ENCODE results near the gene TTLL5. TPM values are rescaled to one million over a fixed set of nuclear protein-coding genes. Genes with fewer than 3 reads are reported as not detected.
A peak's percentile ranks its signal among the peaks of the same experiment; 100 is the strongest.

Gene TTLL5
- total RNA-seq, 3 donors from 2014 or later, result 21.9 to 66.6 (median 35.7) TPM

DNA sequence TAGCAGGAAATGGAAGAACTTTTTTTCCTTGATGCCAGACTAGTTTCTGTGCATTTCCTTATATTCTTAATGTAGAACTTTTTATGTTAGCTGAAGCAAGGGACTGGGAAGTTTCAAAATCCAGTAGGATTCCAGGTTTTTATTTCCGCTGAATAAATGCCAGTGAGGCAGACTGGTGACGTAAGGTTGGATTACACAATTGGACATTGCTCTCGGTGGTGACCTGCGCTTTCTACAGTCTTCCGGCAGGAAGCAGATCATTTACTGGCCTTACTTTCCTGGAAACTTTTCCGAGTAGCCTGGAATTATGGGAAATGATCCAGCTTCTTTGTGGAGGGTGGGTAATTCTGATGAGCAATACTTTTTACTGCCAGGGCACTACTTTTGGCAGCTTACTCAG is 328.1 kb downstream of the TTLL5 start:
- H3K27ac ChIP-seq, result peak overlapping the region; percentile 37 to 87
- TF ChIP-seq, protein P1, sequence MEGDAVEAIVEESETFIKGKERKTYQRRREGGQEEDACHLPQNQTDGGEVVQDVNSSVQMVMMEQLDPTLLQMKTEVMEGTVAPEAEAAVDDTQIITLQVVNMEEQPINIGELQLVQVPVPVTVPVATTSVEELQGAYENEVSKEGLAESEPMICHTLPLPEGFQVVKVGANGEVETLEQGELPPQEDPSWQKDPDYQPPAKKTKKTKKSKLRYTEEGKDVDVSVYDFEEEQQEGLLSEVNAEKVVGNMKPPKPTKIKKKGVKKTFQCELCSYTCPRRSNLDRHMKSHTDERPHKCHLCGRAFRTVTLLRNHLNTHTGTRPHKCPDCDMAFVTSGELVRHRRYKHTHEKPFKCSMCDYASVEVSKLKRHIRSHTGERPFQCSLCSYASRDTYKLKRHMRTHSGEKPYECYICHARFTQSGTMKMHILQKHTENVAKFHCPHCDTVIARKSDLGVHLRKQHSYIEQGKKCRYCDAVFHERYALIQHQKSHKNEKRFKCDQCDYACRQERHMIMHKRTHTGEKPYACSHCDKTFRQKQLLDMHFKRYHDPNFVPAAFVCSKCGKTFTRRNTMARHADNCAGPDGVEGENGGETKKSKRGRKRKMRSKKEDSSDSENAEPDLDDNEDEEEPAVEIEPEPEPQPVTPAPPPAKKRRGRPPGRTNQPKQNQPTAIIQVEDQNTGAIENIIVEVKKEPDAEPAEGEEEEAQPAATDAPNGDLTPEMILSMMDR (IDR thresholded peaks at IDR 0.05), result no peak
- TF ChIP-seq POLR2AphosphoS5 (IDR thresholded peaks at IDR 0.05) (peak in 2 of 3 donors; percentile 50 to 82), POLR2A (IDR thresholded peaks at IDR 0.05) (no peak)
- no peak overlapping the region for H3K4me3 ChIP-seq
- DNase-seq (ENCODE audit: low spot score in 2 of 2), result no peak
- no peaks in the 10 kb centered on the region for H3K27me3 ChIP-seq
- H3K4me1 ChIP-seq, result peaks cover 0 to 3% of the 10 kb centered on the region in 2 donors
- H3K36me3 ChIP-seq, result no peaks in the 10 kb centered on the region
- intact Hi-C loops (cut with DNase I; ENCODE audit: low total_unique reads), result no loop called here
- H3K9me3 ChIP-seq, result no peaks in the 10 kb centered on the region

DNA sequence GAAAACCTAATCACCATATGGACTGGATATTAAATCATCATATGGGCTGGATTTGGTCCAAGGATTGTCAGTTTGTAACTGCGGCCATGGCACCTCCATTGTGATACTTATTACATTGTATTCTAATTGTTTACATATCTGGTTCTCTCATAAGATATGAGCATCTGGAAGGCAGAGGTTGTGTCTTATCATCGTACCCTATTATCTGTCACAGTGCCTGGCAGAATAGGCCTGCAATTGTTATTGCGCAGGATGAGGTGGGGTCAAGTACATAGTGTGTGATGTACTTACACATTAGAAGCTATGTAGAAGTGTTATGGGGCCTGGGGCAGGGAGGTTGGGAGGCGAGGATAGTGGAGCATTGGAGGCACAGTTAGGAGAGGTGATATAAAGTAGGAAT is 329.3 kb downstream of the TTLL5 start:
- DNase-seq (ENCODE audit: low spot score in 2 of 2), result no peak
- Histone ChIP-seq H3K36me3 (no peaks in the 10 kb centered on the region), H3K4me3 (no peak overlapping the region), H3K9me3 (no peaks in the 10 kb centered on the region), H3K27me3 (no peaks in the 10 kb centered on the region), H3K4me1 (peaks cover 0 to 3% of the 10 kb centered on the region in 2 donors), H3K27ac (peak overlapping the region in 1 of 2 donors; percentile 77)
- intact Hi-C loops (cut with DNase I; ENCODE audit: low total_unique reads), result no loop called here
- TF ChIP-seq POLR2AphosphoS5 (IDR thresholded peaks at IDR 0.05) (no peak), POLR2A (IDR thresholded peaks at IDR 0.05) (no peak)
- TF ChIP-seq, protein P1 (IDR thresholded peaks at IDR 0.05), result no peak

DNA sequence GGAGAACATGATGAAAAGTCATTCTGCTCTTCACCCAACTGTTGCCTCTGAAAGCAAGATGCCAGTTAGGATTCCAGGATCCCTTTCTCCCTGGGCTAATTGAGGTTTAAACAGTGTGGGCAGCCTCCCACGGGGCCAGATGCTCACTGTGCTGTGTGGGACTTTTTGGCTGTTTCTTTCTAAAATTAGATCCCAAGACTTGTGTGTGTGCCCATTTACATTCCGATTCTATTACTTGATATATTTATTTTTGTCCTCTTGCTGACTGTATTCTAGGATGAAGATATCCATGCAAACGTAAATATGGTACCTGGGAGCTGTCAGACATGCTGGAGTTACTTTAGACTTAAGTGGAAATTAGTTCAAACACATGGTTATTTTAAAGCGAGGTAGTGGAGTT is 330.7 kb downstream of the TTLL5 start:
- Histone ChIP-seq H3K36me3 (no peaks in the 10 kb centered on the region), H3K4me3 (no peak overlapping the region), H3K4me1 (no peaks in the 10 kb centered on the region), H3K27ac (no peak overlapping the region), H3K27me3 (no peaks in the 10 kb centered on the region), H3K9me3 (no peaks in the 10 kb centered on the region)
- DNase-seq (ENCODE audit: low spot score in 2 of 2), result no peak
- intact Hi-C loops (cut with DNase I; ENCODE audit: low total_unique reads), result no loop called here
- no peak for TF ChIP-seq POLR2AphosphoS5 (IDR thresholded peaks at IDR 0.05)
- TF ChIP-seq, protein P1 (IDR thresholded peaks at IDR 0.05), result no peak
- TF ChIP-seq POLR2A (IDR thresholded peaks at IDR 0.05), result no peak

DNA sequence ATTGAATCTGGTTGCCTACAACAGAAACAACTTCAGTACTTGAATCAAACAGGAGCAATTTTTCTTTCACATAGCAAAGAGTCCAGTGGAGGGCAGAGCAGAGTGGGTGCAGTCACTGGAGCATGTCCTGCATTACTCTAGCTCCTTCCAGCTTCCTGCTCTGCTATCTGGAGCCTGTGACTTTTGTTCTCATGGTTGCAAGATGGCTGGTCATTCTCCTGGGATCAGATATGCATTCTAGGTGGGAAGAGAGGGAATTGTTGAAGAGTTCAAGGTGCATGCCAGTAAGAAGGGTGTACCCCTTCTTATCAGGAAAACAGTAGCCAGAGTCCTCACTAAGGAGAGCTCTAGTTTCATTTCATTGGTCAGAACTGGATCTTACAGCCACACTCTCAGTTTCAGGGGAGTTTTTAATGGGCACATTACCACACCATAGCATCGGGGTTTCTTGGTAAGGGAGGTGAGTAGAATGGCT is 332.6 kb downstream of the TTLL5 start:
- H3K27me3 ChIP-seq, result no peaks in the 10 kb centered on the region
- DNase-seq (ENCODE audit: low spot score in 2 of 2), result no peak
- H3K27ac ChIP-seq, result no peak overlapping the region
- TF ChIP-seq, protein P1 (IDR thresholded peaks at IDR 0.05), result no peak
- TF ChIP-seq POLR2AphosphoS5 (IDR thresholded peaks at IDR 0.05) (no peak), POLR2A (IDR thresholded peaks at IDR 0.05) (no peak)
- H3K9me3 ChIP-seq, result no peaks in the 10 kb centered on the region
- H3K4me1 ChIP-seq, result no peaks in the 10 kb centered on the region
- H3K4me3 ChIP-seq, result no peak overlapping the region
- H3K36me3 ChIP-seq, result no peaks in the 10 kb centered on the region
- intact Hi-C loops (cut with DNase I; ENCODE audit: low total_unique reads), result no loop called here

DNA sequence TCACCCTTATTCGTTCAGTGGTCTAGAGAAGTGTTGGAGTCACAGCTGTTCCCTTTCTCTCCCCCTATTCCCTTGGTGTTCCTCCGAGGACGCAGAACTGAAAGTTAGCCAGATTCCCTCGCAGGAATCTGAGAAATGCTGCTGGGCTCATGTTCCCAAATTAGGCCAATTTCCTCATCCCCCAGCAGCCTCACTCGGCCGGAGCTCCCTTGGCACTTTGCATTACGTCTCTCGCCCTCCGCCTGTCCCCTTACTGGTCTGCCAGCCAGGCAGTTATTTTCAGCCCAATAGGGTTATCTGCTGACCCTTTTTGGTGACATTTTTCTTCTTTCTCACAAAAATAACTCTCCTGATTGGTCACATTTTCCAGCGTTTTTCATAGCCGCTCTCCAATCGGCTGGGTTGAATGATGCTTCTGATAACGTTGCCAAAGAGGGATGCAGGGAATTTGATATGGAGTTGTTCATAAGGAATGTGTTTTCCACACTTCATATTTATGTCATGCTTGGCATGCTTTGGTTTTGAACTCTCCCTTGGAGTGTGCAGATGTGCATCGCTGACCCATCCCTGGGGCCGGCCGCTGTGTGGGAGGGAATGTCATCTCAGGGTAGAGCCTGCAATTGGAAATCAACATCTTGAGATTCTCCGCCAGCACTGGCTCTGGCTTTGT is 334.5 kb downstream of the TTLL5 start:
- no peaks in the 10 kb centered on the region for H3K27me3 ChIP-seq
- H3K9me3 ChIP-seq, result no peaks in the 10 kb centered on the region
- peak overlapping the region in 2 of 3 donors; percentile 1 to 23 for H3K4me3 ChIP-seq
- intact Hi-C loops (cut with DNase I; ENCODE audit: low total_unique reads), result loop anchor here (5.0 kb wide), 1 partner anchor 1132 kb away; no protein-coding TSS in a partner anchor
- H3K27ac ChIP-seq, result peak overlapping the region; percentile 50 to 73
- H3K4me1 ChIP-seq, result no peaks in the 10 kb centered on the region
- no peaks in the 10 kb centered on the region for H3K36me3 ChIP-seq
- DNase-seq (ENCODE audit: low spot score in 2 of 2), result no peak
- TF ChIP-seq POLR2A (IDR thresholded peaks at IDR 0.05) (no peak), POLR2AphosphoS5 (IDR thresholded peaks at IDR 0.05) (peak in 1 of 3 donors; percentile 60)
